Measurements from ENCODE around the gene BMP8B.

DNA sequence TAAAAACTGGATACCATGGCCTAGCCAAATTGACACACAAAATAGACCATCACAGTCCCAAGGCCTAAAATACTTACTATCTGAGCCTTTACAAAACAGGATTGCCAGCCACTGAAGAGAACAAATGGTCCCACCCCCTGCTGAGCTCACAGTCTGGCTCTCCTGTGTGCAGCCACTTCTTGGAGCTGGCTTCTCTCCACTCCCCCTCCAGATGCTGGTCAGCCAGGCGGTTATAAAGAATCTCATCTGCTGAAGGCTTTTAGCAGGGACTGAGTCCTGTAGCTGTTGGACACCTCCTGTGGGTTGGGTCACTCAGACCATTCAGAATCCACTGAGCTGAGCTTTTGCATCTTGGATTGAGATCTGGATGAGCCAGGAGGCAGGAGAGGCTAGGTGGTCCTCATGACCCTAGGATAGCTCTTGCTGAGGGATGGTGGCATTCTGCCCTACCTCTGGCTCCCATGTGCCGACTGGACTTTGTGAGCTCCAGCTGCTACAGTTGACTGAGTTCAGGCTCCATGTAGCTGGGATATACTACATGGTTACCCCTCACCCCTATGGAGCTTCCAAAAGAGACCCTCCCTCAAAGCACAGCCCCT is 33.7 kb downstream of the BMP8B start:
- no peak for TF ChIP-seq EZH2 (IDR thresholded peaks at IDR 0.05; ENCODE audit: insufficient read depth, low read length)
- TF ChIP-seq, protein P1, sequence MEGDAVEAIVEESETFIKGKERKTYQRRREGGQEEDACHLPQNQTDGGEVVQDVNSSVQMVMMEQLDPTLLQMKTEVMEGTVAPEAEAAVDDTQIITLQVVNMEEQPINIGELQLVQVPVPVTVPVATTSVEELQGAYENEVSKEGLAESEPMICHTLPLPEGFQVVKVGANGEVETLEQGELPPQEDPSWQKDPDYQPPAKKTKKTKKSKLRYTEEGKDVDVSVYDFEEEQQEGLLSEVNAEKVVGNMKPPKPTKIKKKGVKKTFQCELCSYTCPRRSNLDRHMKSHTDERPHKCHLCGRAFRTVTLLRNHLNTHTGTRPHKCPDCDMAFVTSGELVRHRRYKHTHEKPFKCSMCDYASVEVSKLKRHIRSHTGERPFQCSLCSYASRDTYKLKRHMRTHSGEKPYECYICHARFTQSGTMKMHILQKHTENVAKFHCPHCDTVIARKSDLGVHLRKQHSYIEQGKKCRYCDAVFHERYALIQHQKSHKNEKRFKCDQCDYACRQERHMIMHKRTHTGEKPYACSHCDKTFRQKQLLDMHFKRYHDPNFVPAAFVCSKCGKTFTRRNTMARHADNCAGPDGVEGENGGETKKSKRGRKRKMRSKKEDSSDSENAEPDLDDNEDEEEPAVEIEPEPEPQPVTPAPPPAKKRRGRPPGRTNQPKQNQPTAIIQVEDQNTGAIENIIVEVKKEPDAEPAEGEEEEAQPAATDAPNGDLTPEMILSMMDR (IDR thresholded peaks at IDR 0.05; ENCODE audit: insufficient read depth, low read depth, low read length), result no peak

Measured in astrocyte (in vitro differentiated cells and primary cell).